H1 (cell line): Measurements from ENCODE around the gene SSPN. TPM values are rescaled to one million over a fixed set of nuclear protein-coding genes. Genes with fewer than 3 reads are reported as not detected.

ENCODE experiments used
- CTCF ChIA-PET: fragments of 300-600 bp; sonication (Branson Sonifier 250); formaldehyde crosslinking; loops from one replicate; lab custom pipeline; 2021; ENCODE audit not compliant: partially characterized antibody; lab: Charles Lee
- POLR2A ChIA-PET: fragments of 300-600 bp; sonication (Branson Sonifier 250); formaldehyde crosslinking; loops from one replicate; lab custom pipeline; 2021; ENCODE audit warnings: inconsistent platforms; ENCODE audit not compliant: partially characterized antibody; lab: Charles Lee
- DNase-seq, 2 experiments: peaks; one replicate each; pipeline versions ENCODE4 v3.0.0 to v3.0.0-alpha.2; 2010 to 2022; ENCODE audit warnings: low spot score in 2 of 2, low read depth in 1 of 2, mixed read lengths in 1 of 2
- FAIRE-seq: peaks from 2 replicates; lab custom pipeline; 2011; peaks lifted over from hg19 to GRCh38; lab: Jason Lieb, UNC
- H2AFZ ChIP-seq: 2 replicates; pipeline ENCODE4 v1.8.1; 2012; ENCODE audit warnings: low read length, inconsistent platforms
- H2AK5ac ChIP-seq: 2 replicates; pipeline ENCODE4 v1.6.1; 2013; ENCODE audit warnings: low read depth, low read length
- H2BK120ac ChIP-seq: replicated peaks from 2 replicates; pipeline ENCODE3; 2013; ENCODE audit warnings: low read depth, low read length, inconsistent platforms
- H2BK12ac ChIP-seq: 2 replicates; pipeline ENCODE4 v1.6.1; 2013; ENCODE audit warnings: low read depth, low read length
- H2BK15ac ChIP-seq: 2 replicates; pipeline ENCODE4 v1.6.1; 2013; ENCODE audit warnings: low read length
- H2BK20ac ChIP-seq: 2 replicates; pipeline ENCODE4 v1.6.1; 2013; ENCODE audit warnings: low read length
- H2BK5ac ChIP-seq: 2 replicates; pipeline ENCODE4 v1.6.1; 2013; ENCODE audit warnings: low read depth, low read length
- H3K14ac ChIP-seq: 2 replicates; pipeline ENCODE4 v1.6.1; 2013; ENCODE audit warnings: inconsistent platforms; ENCODE audit not compliant: insufficient read length
- H3K18ac ChIP-seq: 2 replicates; pipeline ENCODE4 v1.6.1; 2013; ENCODE audit warnings: low read length; ENCODE audit errors: extremely low read depth
- H3K23ac ChIP-seq: 2 replicates; pipeline ENCODE4 v1.6.1; 2013; ENCODE audit warnings: inconsistent platforms; ENCODE audit not compliant: insufficient read length
- H3K23me2 ChIP-seq: 2 replicates; pipeline ENCODE4 v1.6.1; 2013; ENCODE audit warnings: low read depth, low read length
- H3K27ac ChIP-seq: 2 replicates; pipeline ENCODE4 v1.6.1; 2011; ENCODE audit warnings: low read depth, low read length, inconsistent platforms
- H3K27me3 ChIP-seq, 4 experiments: replicated peaks in 1 of 4; 1 replicate in 1 of 4; 2 replicates in 3 of 4; pipeline versions ENCODE4 v1.6.1 to v1.8.1; 2011 to 2013; ENCODE audit warnings: low read length in 3 of 4, mild to moderate bottlenecking in 3 of 4, inconsistent platforms in 2 of 4, mixed read lengths in 2 of 4, moderate library complexity in 1 of 4; ENCODE audit not compliant: control insufficient read depth in 3 of 4, insufficient read depth in 3 of 4; ENCODE audit errors: extremely low read depth in 1 of 4
- H3K36me3 ChIP-seq, 4 experiments: 2 replicates each; pipeline versions ENCODE4 v1.6.1 to v1.8.1; 2011 to 2013; ENCODE audit warnings: mild to moderate bottlenecking in 4 of 4, low read length in 3 of 4, moderate library complexity in 2 of 4, control low read depth in 1 of 4, inconsistent platforms in 1 of 4; ENCODE audit not compliant: insufficient read depth in 4 of 4, control insufficient read depth in 2 of 4
- H3K4ac ChIP-seq: replicated peaks from 2 replicates; pipeline ENCODE3; 2013; ENCODE audit warnings: low read length, low read depth, mixed read lengths, inconsistent platforms; ENCODE audit not compliant: insufficient read length
- H3K4me1 ChIP-seq, 4 experiments: replicated peaks in 1 of 4; 1 replicate in 1 of 4; 2 replicates in 3 of 4; pipeline versions ENCODE4 v1.6.1 to v1.8.1; 2011 to 2013; ENCODE audit warnings: low read length in 3 of 4, inconsistent platforms in 2 of 4, mixed read lengths in 1 of 4; ENCODE audit not compliant: insufficient read depth in 4 of 4, control insufficient read depth in 3 of 4
- H3K4me2 ChIP-seq, 2 experiments: 2 replicates each; pipeline versions ENCODE4 v1.6.1 to v1.8.1; 2011 to 2013; ENCODE audit warnings: low read depth in 2 of 2, low read length in 2 of 2, control low read depth in 1 of 2, inconsistent platforms in 1 of 2, mild to moderate bottlenecking in 1 of 2; ENCODE audit not compliant: insufficient read depth in 1 of 2
- H3K4me3 ChIP-seq, 4 experiments: fragments of 200-600, 300-600 bp in 1 of 4; sonication (generic), shearing (Covaris generic), sonication (Bioruptor Twin) in 1 of 4; 2 replicates each; pipeline versions ENCODE4 v1.5.1 to v1.8.1; 2011 to 2016; ENCODE audit warnings: low read length in 4 of 4, low read depth in 3 of 4, control low read depth in 2 of 4, inconsistent platforms in 2 of 4, mild to moderate bottlenecking in 2 of 4, mixed read lengths in 1 of 4, moderate library complexity in 1 of 4; ENCODE audit not compliant: insufficient read depth in 2 of 4; ENCODE audit errors: extremely low read depth in 1 of 4
- H3K56ac ChIP-seq: replicated peaks from 2 replicates; pipeline ENCODE3; 2013; ENCODE audit warnings: low read depth, mild to moderate bottlenecking, mixed read lengths, low read length, inconsistent platforms; ENCODE audit not compliant: insufficient read length
- H3K79me1 ChIP-seq: 2 replicates; pipeline ENCODE4 v1.6.1; 2013; ENCODE audit warnings: low read depth, low read length, control low read depth
- H3K79me2 ChIP-seq, 2 experiments: 2 replicates each; pipeline versions ENCODE4 v1.6.1 to v1.8.1; 2012 to 2013; ENCODE audit warnings: low read length in 2 of 2, mild to moderate bottlenecking in 2 of 2, inconsistent platforms in 1 of 2; ENCODE audit not compliant: insufficient read depth in 2 of 2, control insufficient read depth in 1 of 2
- H3K9ac ChIP-seq, 4 experiments: replicated peaks in 1 of 4; 1 replicate in 1 of 4; 2 replicates in 3 of 4; pipeline versions ENCODE4 v1.6.1 to v1.8.1; 2011 to 2013; ENCODE audit warnings: low read depth in 3 of 4, low read length in 3 of 4, control low read depth in 2 of 4, mild to moderate bottlenecking in 2 of 4, moderate library complexity in 2 of 4, inconsistent platforms in 1 of 4; ENCODE audit errors: extremely low read depth in 1 of 4
- H3K9me3 ChIP-seq, 2 experiments: 2 replicates each; pipeline versions ENCODE4 v1.6.1 to v1.8.1; 2012 to 2013; ENCODE audit warnings: mild to moderate bottlenecking in 2 of 2, moderate library complexity in 2 of 2, control low read depth in 1 of 2, inconsistent platforms in 1 of 2, low read depth in 1 of 2, low read length in 1 of 2, mixed read lengths in 1 of 2; ENCODE audit not compliant: insufficient read depth in 2 of 2
- H4K20me1 ChIP-seq, 2 experiments: replicated peaks in 1 of 2; 2 replicates each; pipeline versions ENCODE3 to v1.8.1; 2011 to 2013; ENCODE audit warnings: inconsistent platforms in 2 of 2, low read length in 2 of 2, mild to moderate bottlenecking in 1 of 2; ENCODE audit not compliant: insufficient read depth in 2 of 2, control insufficient read depth in 1 of 2
- H4K5ac ChIP-seq: 2 replicates; pipeline ENCODE4 v1.6.1; 2013; ENCODE audit warnings: low read length, low read depth, mixed read lengths, inconsistent platforms; ENCODE audit not compliant: insufficient read length
- H4K8ac ChIP-seq: 2 replicates; pipeline ENCODE4 v1.8.0; 2013; ENCODE audit warnings: mild to moderate bottlenecking, moderate library complexity, low read length, inconsistent platforms; ENCODE audit not compliant: insufficient read depth; ENCODE audit errors: extremely low read depth
- H4K91ac ChIP-seq: replicated peaks from 2 replicates; pipeline ENCODE3; 2013; ENCODE audit warnings: low read length, mixed read lengths, inconsistent platforms; ENCODE audit not compliant: insufficient read length
- WGBS, 2 experiments: shearing (Covaris generic) in 1 of 2; methylation state at CpG; one replicate each; pipeline versions ENCODE4 v1.1.6 to v1.1.7; 2013 to 2015; ENCODE audit warnings: low lambda C conversion rate in 2 of 2, mixed read lengths in 2 of 2, inconsistent platforms in 1 of 2, low coverage in 1 of 2, missing lambda C conversion rate in 1 of 2; ENCODE audit not compliant: insufficient replicate concordance in 2 of 2, insufficient coverage in 1 of 2, insufficient read length in 1 of 2; ENCODE audit errors: extremely low coverage in 1 of 2, missing lambda C conversion rate in 1 of 2; 5-methylcytosine and 5-hydroxymethylcytosine counted together
- polyA plus RNA-seq, 7 experiments: library from polyadenylated mRNA; depleted of rRNA in 3 of 7; stranded (reverse) in 5 of 7; unstranded in 2 of 7; fragments of >200 nt in 5 of 7; fragments of 200-250 nt in 2 of 7; gene quantifications; 1 replicate in 5 of 7; 2 replicates in 1 of 7; 4 replicates in 1 of 7; pipeline versions ENCODE4 v1.2.1 to v1.2.3, GENCODE V29; 2011 to 2013; ENCODE audit warnings: missing spikeins in 2 of 7, mixed read lengths in 2 of 7
- total RNA-seq: library from RNA; stranded (reverse); fragmentation: NEBNext Ultra II Directional; extraction: Animal tissue kit (Norgen Biotek cat#: 25700); gene quantifications from 2 replicates; pipeline ENCODE4 v1.2.1, GENCODE V29; 2021

Gene SSPN
- total and polyA plus RNA-seq, 2 of the 8 experiments (the other 6 are each of a cell fraction or from before 2014, with no cell fraction given), result 0.86 to 1.8 TPM

- no peak overlapping the region for H3K9ac ChIP-seq
- no peak overlapping the region for H4K8ac ChIP-seq
- no peak overlapping the region for H3K56ac ChIP-seq
- H2AFZ ChIP-seq, result no peak overlapping the region
- peaks cover 2 to 28% (median 18%) of the 10 kb centered on the region in 4 experiments for H3K27me3 ChIP-seq
- FAIRE-seq (no peak), DNase-seq (no peak)
- H3K79me1 ChIP-seq, result no peaks in the 10 kb centered on the region
- no peaks in the 10 kb centered on the region for H4K20me1 ChIP-seq
- H3K36me3 ChIP-seq, result no peaks in the 10 kb centered on the region
- CTCF ChIA-PET, result no interaction called here
- H3K4me2 ChIP-seq, result no peak overlapping the region
- 91% methylated on average over 5 of the region's 5 CpGs; no CpG with 5 or more reads in 1 of the 2 experiments for WGBS, 2 experiments
- no peak overlapping the region for H4K5ac ChIP-seq
- H3K4ac ChIP-seq, result no peak overlapping the region
- peaks cover 3% of the 10 kb centered on the region; the same call in 1 of the 2 replicates for H3K23me2 ChIP-seq
- H3K4me3 ChIP-seq, result no peak overlapping the region
- POLR2A ChIA-PET, result no interaction called here
- no peak overlapping the region for H2BK12ac ChIP-seq
- no peaks in the 10 kb centered on the region for H3K9me3 ChIP-seq
- H3K79me2 ChIP-seq, result no peaks in the 10 kb centered on the region
- H3K27ac ChIP-seq, result no peak overlapping the region
- H3K18ac ChIP-seq, result no peak overlapping the region
- H4K91ac ChIP-seq, result no peak overlapping the region
- no peak overlapping the region for H3K14ac ChIP-seq
- no peak overlapping the region for H2BK15ac ChIP-seq
- H3K4me1 ChIP-seq, result no peaks in the 10 kb centered on the region; a peak in 2 of 7 replicates
- H3K23ac ChIP-seq, result no peak overlapping the region
- no peak overlapping the region for H2BK120ac ChIP-seq
- H2BK5ac ChIP-seq, result no peak overlapping the region
- no peak overlapping the region for H2BK20ac ChIP-seq
- no peak overlapping the region for H2AK5ac ChIP-seq
Measured at GRCh38 chr12:26224657-26225056, 29.3 kb downstream of the SSPN start.
